ENCODE results near the gene PTPRE.

PTPRE gene

GRCh38 chr10:127883516-127883915 lies 23.4 kb upstream of the PTPRE start:
- peak in 1 of 2 experiments; percentile 23 for DNase-seq

- DNase-seq, result no peak
Observed at GRCh38 chr10:127884501-127884900, 22.4 kb upstream of the PTPRE start.

- DNase-seq, result peak; percentile 29 to 50
Observed at GRCh38 chr10:127886371-127887051, 20.4 kb upstream of the PTPRE start.

- DNase-seq, result peak in 1 of 2 experiments; percentile 53
Observed at GRCh38 chr10:127887541-127888415, 19.1 kb upstream of the PTPRE start.

- peak; percentile 19 to 45 for DNase-seq
Observed at GRCh38 chr10:127888521-127889312, 18.2 kb upstream of the PTPRE start.

GRCh38 chr10:127889605-127890195 lies 17.2 kb upstream of the PTPRE start:
- no peak for DNase-seq

GRCh38 chr10:127890216-127890615 lies 16.7 kb upstream of the PTPRE start:
- no peak for DNase-seq

- peak in 1 of 2 experiments; percentile 40 for DNase-seq
Observed at GRCh38 chr10:127890832-127891334, 16.0 kb upstream of the PTPRE start.

- DNase-seq, result peak; percentile 83 to 85
Observed at GRCh38 chr10:127892743-127893142, 14.2 kb upstream of the PTPRE start, which contains the start of gene CLRN3. CLRN3 (minus strand) TSS chr10:127892941; CDS start chr10:127892784, 157 bp downstream.

- peak; percentile 15 to 29 for DNase-seq
Observed at GRCh38 chr10:127894146-127894545, 12.8 kb upstream of the PTPRE start.

GRCh38 chr10:127896590-127896989 lies 10.3 kb upstream of the PTPRE start:
- DNase-seq, result no peak

GRCh38 chr10:127897177-127897576 lies 9.7 kb upstream of the PTPRE start:
- no peak for DNase-seq

- DNase-seq, result no peak
Observed at GRCh38 chr10:127899766-127900387, 7.0 kb upstream of the PTPRE start.

- no peak for DNase-seq
Observed at GRCh38 chr10:127903789-127904188, 3.1 kb upstream of the PTPRE start.

- DNase-seq, result no peak
Observed at GRCh38 chr10:127904311-127905000, 2.4 kb upstream of the PTPRE start.

GRCh38 chr10:127905001-127905847 lies 1.7 kb upstream of the PTPRE start:
- DNase-seq, result peak in 1 of 2 experiments; percentile 30

- peak in 1 of 2 experiments; percentile 59 for DNase-seq
Observed at GRCh38 chr10:127905848-127906261, 1.0 kb upstream of the PTPRE start.

- DNase-seq, result peak in 1 of 2 experiments; percentile 30
Observed at GRCh38 chr10:127907411-127908105, 655 bp downstream of the PTPRE start.

Measured in NCI-H526 (cell line).